ENCODE measurements around the gene PHACTR1. TPM values are rescaled to one million over a fixed set of nuclear protein-coding genes. Genes with fewer than 3 reads are reported as not detected.
"Not testable (repeated sequence)": the region's sequence is repeated elsewhere in the genome, so short reads cannot be mapped to it uniquely, and the experiment has no call there.

Gene PHACTR1
- polyA plus RNA-seq, 3 donors: 1.3 to 3.2 (median 1.6) TPM

GRCh38 chr6:13131935-13132661, 415.5 kb downstream of the PHACTR1 start:
- 90 to 92% (median 91%) methylated on average over 4 of the region's 4 CpGs for WGBS, 3 donors
- no peak overlapping the region for H3K27ac ChIP-seq (ENCODE audit: low read depth, low read length)

GRCh38 chr6:13133894-13134293, 417.3 kb downstream of the PHACTR1 start:
- WGBS, 3 donors: 92 to 97% (median 94%) methylated on average over 29 to 32 of the region's 32 CpGs
- not testable (repeated sequence) for H3K27ac ChIP-seq (ENCODE audit: low read depth, low read length)

- WGBS, 3 donors: 81 to 89% (median 87%) methylated on average over 10 of the region's 10 CpGs
- no peak overlapping the region for H3K27ac ChIP-seq (ENCODE audit: low read depth, low read length)
Measured at GRCh38 chr6:13135152-13135551, 418.6 kb downstream of the PHACTR1 start.

GRCh38 chr6:13139119-13139518, 422.6 kb downstream of the PHACTR1 start:
- WGBS, 3 donors: 89 to 93% (median 91%) methylated on average over 2 of the region's 2 CpGs

GRCh38 chr6:13140980-13141379, 424.4 kb downstream of the PHACTR1 start:
- 84 to 100% (median 96%) methylated on average over 1 of the region's 1 CpG for WGBS, 3 donors
- H3K27ac ChIP-seq (ENCODE audit: low read depth, low read length): no peak overlapping the region

More at GRCh38 chr6:13139119-13139518, 422.6 kb downstream of the PHACTR1 start:
- H3K27ac ChIP-seq (ENCODE audit: low read depth, low read length): no peak overlapping the region

GRCh38 chr6:13141387-13141786, 424.8 kb downstream of the PHACTR1 start:
- H3K27ac ChIP-seq (ENCODE audit: low read depth, low read length): no peak overlapping the region
- 49 to 89% (median 63%) methylated on average over 7 of the region's 7 CpGs for WGBS, 3 donors

- WGBS, 3 donors: 90 to 97% (median 93%) methylated on average over 3 of the region's 3 CpGs
- no peak overlapping the region for H3K27ac ChIP-seq (ENCODE audit: low read depth, low read length)
Measured at GRCh38 chr6:13142611-13143010, 426.0 kb downstream of the PHACTR1 start.

GRCh38 chr6:13146442-13146841, 429.9 kb downstream of the PHACTR1 start:
- 36 to 95% (median 92%) methylated on average over 3 of the region's 3 CpGs for WGBS, 3 donors
- H3K27ac ChIP-seq (ENCODE audit: low read depth, low read length): no peak overlapping the region

- 23 to 58% (median 42%) methylated on average over 1 of the region's 1 CpG for WGBS, 3 donors
- no peak overlapping the region for H3K27ac ChIP-seq (ENCODE audit: low read depth, low read length)
Measured at GRCh38 chr6:13147376-13147775, 430.8 kb downstream of the PHACTR1 start.

GRCh38 chr6:13147782-13148181, 431.2 kb downstream of the PHACTR1 start:
- WGBS, 3 donors: 58 to 82% (median 63%) methylated on average over 2 of the region's 2 CpGs
- H3K27ac ChIP-seq (ENCODE audit: low read depth, low read length): no peak overlapping the region

GRCh38 chr6:13152764-13153163, 436.2 kb downstream of the PHACTR1 start:
- H3K27ac ChIP-seq (ENCODE audit: low read depth, low read length): no peak overlapping the region
- 82 to 90% (median 88%) methylated on average over 4 of the region's 4 CpGs for WGBS, 3 donors

- WGBS, 3 donors: 95 to 97% (median 97%) methylated on average over 8 of the region's 8 CpGs
- H3K27ac ChIP-seq (ENCODE audit: low read depth, low read length): no peak overlapping the region
Measured at GRCh38 chr6:13156381-13156780, 439.8 kb downstream of the PHACTR1 start.

GRCh38 chr6:13157293-13157692, 440.7 kb downstream of the PHACTR1 start:
- H3K27ac ChIP-seq (ENCODE audit: low read depth, low read length): no peak overlapping the region
- WGBS, 3 donors: 97 to 99% (median 99%) methylated on average over 4 of the region's 4 CpGs

GRCh38 chr6:13159300-13159699, 442.7 kb downstream of the PHACTR1 start:
- peak overlapping the region; percentile 35 for H3K27ac ChIP-seq (ENCODE audit: low read depth, low read length)
- 56 to 88% (median 73%) methylated on average over 3 of the region's 3 CpGs for WGBS, 3 donors

GRCh38 chr6:13159822-13160221, 443.3 kb downstream of the PHACTR1 start:
- 94 to 96% (median 95%) methylated on average over 5 of the region's 5 CpGs for WGBS, 3 donors

GRCh38 chr6:13163161-13163944, 446.8 kb downstream of the PHACTR1 start:
- WGBS, 3 donors: 89 to 98% (median 94%) methylated on average over 2 of the region's 2 CpGs
- H3K27ac ChIP-seq (ENCODE audit: low read depth, low read length): no peak overlapping the region

More at GRCh38 chr6:13159822-13160221, 443.3 kb downstream of the PHACTR1 start:
- H3K27ac ChIP-seq (ENCODE audit: low read depth, low read length): not testable (repeated sequence)

- WGBS, 3 donors: 79 to 93% (median 93%) methylated on average over 8 of the region's 8 CpGs
- no peak overlapping the region for H3K27ac ChIP-seq (ENCODE audit: low read depth, low read length)
Measured at GRCh38 chr6:13164291-13164690, 447.7 kb downstream of the PHACTR1 start.

- H3K27ac ChIP-seq (ENCODE audit: low read depth, low read length): no peak overlapping the region
- WGBS, 3 donors: 76 to 84% (median 77%) methylated on average over 10 of the region's 10 CpGs
Measured at GRCh38 chr6:13165502-13166172, 449.1 kb downstream of the PHACTR1 start.

- no peak overlapping the region for H3K27ac ChIP-seq (ENCODE audit: low read depth, low read length)
- 92 to 95% (median 92%) methylated on average over 5 of the region's 5 CpGs for WGBS, 3 donors
Measured at GRCh38 chr6:13166269-13166668, 449.7 kb downstream of the PHACTR1 start.

Measured in adipose tissue (tissue), 3 donors.